OCI-LY7 (cell line): ENCODE data around the gene CPPED1. TPM values are rescaled to one million over a fixed set of nuclear protein-coding genes. Genes with fewer than 3 reads are reported as not detected.

Experiments
- BruUV-seq: library from RNA; stranded (reverse); fragments of 400-500 nt; replicated peaks from 2 replicates; lab custom pipeline; 2021; lab: Mats Ljungman, UMichigan
- CTCF ChIA-PET: fragments of 300-600 bp; sonication (Branson Sonifier 250); formaldehyde crosslinking; loops from one replicate; lab custom pipeline; 2022; ENCODE audit warnings: antibody characterized with exemption; ENCODE audit not compliant: unreplicated experiment; lab: Charles Lee
- POLR2A ChIA-PET: fragments of 300-600 bp; sonication (Branson Sonifier 250); formaldehyde crosslinking; loops from one replicate; lab custom pipeline; 2022; ENCODE audit warnings: antibody characterized with exemption; lab: Charles Lee
- DNase-seq: peaks from one replicate; pipeline ENCODE4 v3.0.0-alpha.2; 2015; ENCODE audit warnings: low spot score
- H2AFZ ChIP-seq: fragments of 200-600 bp; sonication (generic), shearing (Covaris generic); 2 replicates; pipeline ENCODE4 v1.6.1; 2014; ENCODE audit warnings: mild to moderate bottlenecking, antibody characterized with exemption, low read length, moderate library complexity
- H3K27ac ChIP-seq: fragments of 200-600 bp; sonication (generic); 2 replicates; pipeline ENCODE4 v1.5.1; 2014; ENCODE audit warnings: mixed run types, low read depth, mild to moderate bottlenecking, moderate library complexity, low read length, inconsistent platforms; ENCODE audit not compliant: poor library complexity, severe bottlenecking
- H3K36me3 ChIP-seq: fragments of 200-600 bp; sonication (generic); 2 replicates; pipeline ENCODE4 v1.6.1; 2014; ENCODE audit warnings: mild to moderate bottlenecking, antibody characterized with exemption, low read length, moderate library complexity, mixed read lengths; ENCODE audit not compliant: insufficient read depth
- H3K4me1 ChIP-seq: fragments of 200-600 bp; sonication (generic); 2 replicates; pipeline ENCODE4 v1.5.1; 2014; ENCODE audit warnings: mild to moderate bottlenecking, low read length; ENCODE audit not compliant: insufficient read depth, poor library complexity, severe bottlenecking
- H3K4me2 ChIP-seq: fragments of 200-600 bp; sonication (generic); 2 replicates; pipeline ENCODE4 v1.6.1; 2014; ENCODE audit warnings: mild to moderate bottlenecking, low read length
- H3K4me3 ChIP-seq: fragments of 200-600 bp; sonication (generic); 2 replicates; pipeline ENCODE4 v1.5.1; 2014; ENCODE audit warnings: mild to moderate bottlenecking, low read depth, low read length; ENCODE audit not compliant: poor library complexity, severe bottlenecking
- H3K79me2 ChIP-seq: fragments of 200-600 bp; sonication (generic); 2 replicates; pipeline ENCODE4 v1.6.1; 2016; ENCODE audit warnings: low read depth, mild to moderate bottlenecking, low read length, moderate library complexity, mixed read lengths; ENCODE audit not compliant: insufficient read depth
- H3K9me2 ChIP-seq: fragments of 200-600 bp; sonication (generic); 2 replicates; pipeline ENCODE4 v1.6.1; 2016; ENCODE audit warnings: mild to moderate bottlenecking, low read length, mixed read lengths; ENCODE audit not compliant: insufficient read depth
- H3K9me3 ChIP-seq: fragments of 200-600 bp; sonication (generic); 2 replicates; pipeline ENCODE4 v1.6.1; 2014; ENCODE audit warnings: mild to moderate bottlenecking, mixed run types, low read length, mixed read lengths
- H4K20me1 ChIP-seq: fragments of 200-600 bp; sonication (generic); 2 replicates; pipeline ENCODE4 v1.6.1; 2014; ENCODE audit warnings: mild to moderate bottlenecking, antibody characterized with exemption, low read length, moderate library complexity, mixed read lengths; ENCODE audit not compliant: insufficient read depth
- CTCF ChIP-seq: fragments of 200-600 bp; sonication (generic); conservative IDR thresholded peaks from 2 replicates; pipeline ENCODE4 v1.5.1; 2014; ENCODE audit warnings: mild to moderate bottlenecking, antibody characterized with exemption, low read length, moderate library complexity, mixed read lengths
- EZH2phosphoT487 ChIP-seq: fragments of 200-600 bp; sonication (generic); IDR thresholded peaks from 2 replicates; pipeline ENCODE4 v1.6.1; 2018; ENCODE audit warnings: low read depth, borderline replicate concordance, mild to moderate bottlenecking, mixed run types, antibody characterized with exemption, low read length, moderate library complexity, mixed read lengths
- intact Hi-C: fragments of 100-400 bp; cut with micrococcal nuclease; formaldehyde crosslinking; loops from one replicate; pipeline ENCODE4 v1.10.0; 2022; ENCODE audit not compliant: unreplicated experiment
- total RNA-seq, 2 experiments: library from RNA; depleted of rRNA in 1 of 2; stranded (reverse); fragments of >200 nt in 1 of 2; shearing (Covaris generic) in 1 of 2; gene quantifications; 2 replicates each; pipeline ENCODE4 v1.2.3, GENCODE V29; 2014 to 2022

Gene CPPED1
- total RNA-seq, 2 experiments from 2014 or later = 8.6 to 14.2 TPM

GRCh38 chr16:12679660-12680272 lies 123.9 kb downstream of the CPPED1 start:
- no peaks in the 10 kb centered on the region for H3K9me3 ChIP-seq
- H2AFZ ChIP-seq = no peak overlapping the region
- BruUV-seq = no TSS peak
- no peaks in the 10 kb centered on the region for H3K9me2 ChIP-seq
- no peak for DNase-seq
- CTCF ChIA-PET = no interaction called here
- no peaks in the 10 kb centered on the region for H3K79me2 ChIP-seq
- POLR2A ChIA-PET = no interaction called here
- H3K4me3 ChIP-seq = no peak overlapping the region
- H3K27ac ChIP-seq = no peak overlapping the region
- H3K36me3 ChIP-seq = no peaks in the 10 kb centered on the region
- no peak for TF ChIP-seq EZH2phosphoT487
- TF ChIP-seq CTCF = no peak
- H3K4me1 ChIP-seq = peaks cover 12% of the 10 kb centered on the region
- H4K20me1 ChIP-seq = no peaks in the 10 kb centered on the region
- H3K4me2 ChIP-seq = no peak overlapping the region
- intact Hi-C loops = no loop called here

- no peaks in the 10 kb centered on the region for H3K9me3 ChIP-seq
- no peaks in the 10 kb centered on the region for H3K9me2 ChIP-seq
- no peak overlapping the region for H3K4me2 ChIP-seq
- ChIA-PET POLR2A (no interaction called here), CTCF (no interaction called here)
- H3K79me2 ChIP-seq = no peaks in the 10 kb centered on the region
- TF ChIP-seq CTCF (no peak), EZH2phosphoT487 (no peak)
- H2AFZ ChIP-seq = no peak overlapping the region
- no peak for DNase-seq
- no TSS peak for BruUV-seq
- no peaks in the 10 kb centered on the region for H3K36me3 ChIP-seq
- no peak overlapping the region for H3K27ac ChIP-seq
- H3K4me1 ChIP-seq = peaks cover 12% of the 10 kb centered on the region
- H4K20me1 ChIP-seq = no peaks in the 10 kb centered on the region
- H3K4me3 ChIP-seq = no peak overlapping the region
- intact Hi-C loops = no loop called here
Measured at GRCh38 chr16:12678983-12679382, 124.7 kb downstream of the CPPED1 start.

GRCh38 chr16:12677502-12677901 lies 126.2 kb downstream of the CPPED1 start:
- no peaks in the 10 kb centered on the region for H3K9me3 ChIP-seq
- BruUV-seq = no TSS peak
- H3K9me2 ChIP-seq = no peaks in the 10 kb centered on the region
- TF ChIP-seq CTCF (no peak), EZH2phosphoT487 (no peak)
- peaks cover 12% of the 10 kb centered on the region for H3K4me1 ChIP-seq
- no peaks in the 10 kb centered on the region for H4K20me1 ChIP-seq
- ChIA-PET CTCF (no interaction called here), POLR2A (no interaction called here)
- intact Hi-C loops = no loop called here
- H3K27ac ChIP-seq = no peak overlapping the region
- no peak overlapping the region for H3K4me3 ChIP-seq
- peak; percentile 67 for DNase-seq
- H3K36me3 ChIP-seq = no peaks in the 10 kb centered on the region
- H3K4me2 ChIP-seq = peak overlapping the region; percentile 38
- H2AFZ ChIP-seq = no peak overlapping the region
- H3K79me2 ChIP-seq = no peaks in the 10 kb centered on the region
